Lower leg skin (tissue), 4 donors: Measurements from ENCODE around the gene TSEN54. TPM values are rescaled to one million over a fixed set of nuclear protein-coding genes. Genes with fewer than 3 reads are reported as not detected.
A peak's percentile ranks its signal among the peaks of the same experiment; 100 is the strongest.

Source experiments
- DNase-seq, 2 donors: peaks; one replicate each; pipeline ENCODE4 v3.0.0-alpha.2; 2019; ENCODE audit warnings: low spot score in 2 of 2
- H3K4me3 ChIP-seq: fragments of 200-600 bp; sonication (generic); 2 replicates; pipeline ENCODE4 v1.5.1; 2017; ENCODE audit warnings: mild to moderate bottlenecking, low read depth; ENCODE audit not compliant: poor library complexity, severe bottlenecking
- POLR2A ChIP-seq, 2 donors: fragments of 450-650 bp; IDR thresholded peaks; one replicate each; pipeline ENCODE4 v1.6.1; 2016 to 2017; ENCODE audit warnings: antibody characterized with exemption in 2 of 2, mild to moderate bottlenecking in 1 of 2, moderate library complexity in 1 of 2
- WGBS, 2 donors: methylation state at CpG; one replicate each; pipeline ENCODE4 v1.1.5; 2018; 5-methylcytosine and 5-hydroxymethylcytosine counted together
- intact Hi-C: fragments of 100-400 bp; cut with DNase I; formaldehyde crosslinking; loops from one replicate; pipeline ENCODE4 v1.15.0; 2023; ENCODE audit warnings: low total_unique reads
- total RNA-seq, 4 donors: library from RNA; depleted of rRNA; stranded (reverse); fragments of >200 nt; gene quantifications; one replicate each; pipeline ENCODE4 v1.1.0, GENCODE V29; 2016
- TF ChIP-seq, protein P1 (sequence below), 3 donors: fragments of 450-650 bp; IDR thresholded peaks; one replicate each; pipeline ENCODE4 v1.5.1; 2016; ENCODE audit warnings: antibody characterized with exemption in 3 of 3, mild to moderate bottlenecking in 3 of 3, moderate library complexity in 2 of 3

TSEN54 gene
- total RNA-seq, 4 donors from 2014 or later: 42.7 to 70.8 (median 50.8) TPM

DNA sequence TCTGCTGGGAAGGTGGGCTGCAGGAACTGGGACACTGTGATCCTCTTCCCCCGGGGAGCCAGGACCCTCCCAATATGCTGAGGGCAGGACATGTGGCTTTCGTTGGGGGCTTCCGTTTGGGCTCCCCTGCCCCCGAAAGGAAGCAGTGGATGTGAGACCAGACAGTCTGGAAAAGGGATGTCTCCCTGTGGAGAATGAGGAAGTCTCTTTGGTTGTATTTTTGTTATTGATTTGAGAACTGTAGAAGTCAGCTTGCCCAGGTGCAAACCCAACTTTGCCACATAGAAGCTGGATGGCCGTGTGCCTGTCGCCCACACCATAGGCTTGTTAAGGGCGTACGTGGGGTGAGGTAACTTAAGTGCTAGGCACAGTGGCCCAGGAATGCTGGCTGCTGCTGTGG, 27.9 kb downstream of the TSEN54 start:
- no peak overlapping the region for H3K4me3 ChIP-seq
- intact Hi-C loops: no loop called here
- TF ChIP-seq POLR2A (IDR thresholded peaks at IDR 0.05): no peak
- TF ChIP-seq, protein P1, sequence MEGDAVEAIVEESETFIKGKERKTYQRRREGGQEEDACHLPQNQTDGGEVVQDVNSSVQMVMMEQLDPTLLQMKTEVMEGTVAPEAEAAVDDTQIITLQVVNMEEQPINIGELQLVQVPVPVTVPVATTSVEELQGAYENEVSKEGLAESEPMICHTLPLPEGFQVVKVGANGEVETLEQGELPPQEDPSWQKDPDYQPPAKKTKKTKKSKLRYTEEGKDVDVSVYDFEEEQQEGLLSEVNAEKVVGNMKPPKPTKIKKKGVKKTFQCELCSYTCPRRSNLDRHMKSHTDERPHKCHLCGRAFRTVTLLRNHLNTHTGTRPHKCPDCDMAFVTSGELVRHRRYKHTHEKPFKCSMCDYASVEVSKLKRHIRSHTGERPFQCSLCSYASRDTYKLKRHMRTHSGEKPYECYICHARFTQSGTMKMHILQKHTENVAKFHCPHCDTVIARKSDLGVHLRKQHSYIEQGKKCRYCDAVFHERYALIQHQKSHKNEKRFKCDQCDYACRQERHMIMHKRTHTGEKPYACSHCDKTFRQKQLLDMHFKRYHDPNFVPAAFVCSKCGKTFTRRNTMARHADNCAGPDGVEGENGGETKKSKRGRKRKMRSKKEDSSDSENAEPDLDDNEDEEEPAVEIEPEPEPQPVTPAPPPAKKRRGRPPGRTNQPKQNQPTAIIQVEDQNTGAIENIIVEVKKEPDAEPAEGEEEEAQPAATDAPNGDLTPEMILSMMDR (IDR thresholded peaks at IDR 0.05): no peak
- no peak for DNase-seq
- 74 to 82% methylated on average over 8 of the region's 8 CpGs for WGBS, 2 donors

DNA sequence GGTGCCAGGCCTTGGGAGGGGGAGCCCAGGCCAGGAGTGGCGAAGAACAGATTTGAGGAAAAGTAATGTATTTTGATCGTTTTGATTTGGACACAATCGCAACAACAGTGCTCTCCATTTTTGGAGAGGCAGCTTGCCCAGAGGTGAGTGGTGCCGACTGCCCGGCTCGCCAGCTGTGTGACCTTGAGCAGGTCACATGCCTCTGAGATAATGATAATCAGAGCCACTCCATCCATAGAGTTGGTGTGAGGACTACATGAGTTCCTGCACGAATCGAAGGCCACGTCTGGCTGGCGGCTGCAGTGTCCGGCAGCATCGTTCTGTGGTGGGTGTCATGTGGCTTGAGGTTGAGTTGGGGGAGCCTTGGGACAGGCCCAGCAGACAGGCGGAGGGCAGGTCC, 29.9 kb downstream of the TSEN54 start:
- DNase-seq: no peak
- WGBS, 2 donors: 92 to 93% methylated on average over 13 of the region's 13 CpGs
- intact Hi-C loops: no loop called here
- H3K4me3 ChIP-seq: no peak overlapping the region
- TF ChIP-seq POLR2A (IDR thresholded peaks at IDR 0.05): no peak
- TF ChIP-seq, protein P1 (IDR thresholded peaks at IDR 0.05): no peak

DNA sequence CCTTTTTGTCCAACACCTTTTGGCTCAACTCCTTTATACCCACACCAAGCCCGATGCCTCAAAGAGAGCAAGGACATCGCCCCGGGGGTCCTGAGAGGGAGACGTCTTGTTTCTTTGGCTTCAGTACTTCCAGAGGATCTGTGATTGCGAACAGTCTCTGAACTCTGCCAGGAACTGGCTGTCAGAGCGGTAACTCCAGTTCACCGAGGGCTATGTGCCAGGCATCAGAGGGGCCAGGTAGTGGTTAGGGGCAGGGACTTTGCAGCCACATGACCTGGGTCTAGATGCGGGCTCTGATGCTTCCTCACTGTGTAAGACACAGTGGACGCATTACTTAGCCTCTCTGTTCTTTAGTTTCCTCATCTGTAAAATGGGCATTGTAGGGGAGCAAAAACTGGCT, 30.8 kb downstream of the TSEN54 start:
- intact Hi-C loops: no loop called here
- peak in 1 of 2 donors; percentile 36 for DNase-seq
- no peak overlapping the region for H3K4me3 ChIP-seq
- TF ChIP-seq, protein P1 (IDR thresholded peaks at IDR 0.05): no peak
- no peak for TF ChIP-seq POLR2A (IDR thresholded peaks at IDR 0.05)
- WGBS, 2 donors: 60 to 71% methylated on average over 9 of the region's 9 CpGs

DNA sequence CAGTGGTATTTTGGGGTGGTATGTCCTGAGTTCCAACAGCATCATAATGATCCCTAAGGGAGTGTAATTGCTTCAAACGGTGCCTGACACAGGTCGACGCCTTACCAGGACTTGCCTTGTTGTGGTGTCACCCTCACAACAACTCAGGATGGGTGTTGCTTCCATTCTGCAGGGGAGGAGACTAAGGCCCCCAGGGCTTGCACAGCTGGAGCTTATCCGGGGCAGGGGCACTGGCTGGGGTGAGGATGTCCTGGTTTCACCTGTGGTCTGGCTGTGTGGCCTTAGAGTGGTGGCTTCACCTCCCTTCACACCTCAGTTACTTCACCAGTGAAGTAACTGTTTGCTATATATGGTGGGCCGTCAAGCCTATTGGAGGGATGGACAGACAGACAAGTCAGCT, 32.5 kb downstream of the TSEN54 start:
- WGBS, 2 donors: 42 to 61% methylated on average over 4 to 5 of the region's 5 CpGs
- no peak for TF ChIP-seq POLR2A (IDR thresholded peaks at IDR 0.05)
- TF ChIP-seq, protein P1 (IDR thresholded peaks at IDR 0.05): no peak
- DNase-seq: no peak
- intact Hi-C loops: no loop called here
- H3K4me3 ChIP-seq: no peak overlapping the region

DNA sequence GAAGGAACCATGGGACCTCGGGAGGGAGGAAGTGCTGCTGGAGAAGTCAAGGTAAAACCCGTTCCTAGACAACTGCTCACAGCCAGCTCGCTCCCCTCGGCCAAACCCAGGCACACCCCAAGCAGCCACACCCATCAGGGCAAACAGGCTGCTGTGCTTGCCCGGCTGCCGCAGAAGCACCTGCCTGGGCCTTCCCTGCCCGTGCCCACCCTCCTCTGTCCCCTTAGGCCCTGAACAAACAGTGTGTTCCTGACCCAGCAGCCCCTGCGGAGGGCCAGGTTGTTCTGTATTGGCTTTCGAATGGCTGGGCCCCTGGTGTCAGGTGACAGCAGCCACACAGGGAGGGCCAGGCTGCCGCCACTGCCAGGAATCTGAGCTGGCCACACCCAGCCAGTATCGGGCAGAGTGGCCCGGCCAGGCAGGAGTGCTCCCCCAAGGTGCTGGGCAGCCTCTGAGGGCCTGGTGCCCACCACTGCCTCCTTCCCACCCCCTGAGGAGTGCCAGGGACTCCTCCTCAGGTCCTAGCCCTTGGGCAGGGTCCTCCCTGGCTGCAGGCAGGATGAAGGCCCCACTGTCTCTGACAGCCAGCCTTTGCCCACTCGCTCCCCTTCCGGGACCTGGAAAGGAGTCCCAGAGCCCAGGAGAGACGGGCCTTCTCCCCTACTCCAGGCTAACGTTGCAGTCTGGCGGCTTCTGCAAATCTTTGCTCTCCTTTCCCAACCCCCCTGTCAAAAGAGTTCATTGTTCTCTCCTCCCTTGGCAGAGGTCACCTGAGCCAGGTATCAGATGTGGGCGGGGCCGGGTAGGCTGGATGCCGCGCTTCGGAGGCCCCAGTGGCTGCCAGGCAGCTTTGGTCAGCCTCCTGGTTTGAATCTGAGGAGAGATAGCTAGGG, 33.2 kb downstream of the TSEN54 start:
- TF ChIP-seq, protein P1 (IDR thresholded peaks at IDR 0.05): no peak
- TF ChIP-seq POLR2A (IDR thresholded peaks at IDR 0.05): no peak
- no peak overlapping the region for H3K4me3 ChIP-seq
- intact Hi-C loops: no loop called here
- WGBS, 2 donors: 42 to 52% methylated on average over 14 to 19 of the region's 22 CpGs
- DNase-seq: peak in 1 of 2 donors; percentile 39
